Measurements from ENCODE around the gene MOB3C. TPM values are rescaled to one million over a fixed set of nuclear protein-coding genes. Genes with fewer than 3 reads are reported as not detected.
"Not testable (repeated sequence)": the region's sequence is repeated elsewhere in the genome, so short reads cannot be mapped to it uniquely, and the experiment has no call there.

The MOB3C gene
- 16.1 TPM for total RNA-seq

GRCh38 chr1:46616277-46617107 lies at the start of gene MOB3C:
MOB3C (minus strand) TSS chr1:46616811; CDS start chr1:46613321, 3,490 bp downstream.
- Histone ChIP-seq H3K27ac (peak within 1 kb of the TSS; percentile 89 to 90), H3K36me3 (no peaks in the 10 kb centered on the region), H3K9me3 (no peaks in the 10 kb centered on the region), H3K4me3 (peak within 1 kb of the TSS; percentile 75 to 94), H3K4me1 (peaks cover 32 to 44% of the 10 kb centered on the region in 2 donors), H3K27me3 (no peaks in the 10 kb centered on the region)
- intact Hi-C loops (cut with DNase I), result loop anchor here (1.0 to 10.0 kb wide), 5 partner anchors 12 to 718 kb away; partner anchors contain the start of genes ATPAF1, CMPK1, EFCAB14 and LRRC41
- no peak for TF ChIP-seq CTCF (IDR thresholded peaks at IDR 0.05)
- DNase-seq (ENCODE audit: low spot score in 2 of 2), result peak; percentile 80 to 96

- no peak for TF ChIP-seq CTCF (IDR thresholded peaks at IDR 0.05)
- no peaks in the 10 kb centered on the region for H3K27me3 ChIP-seq
- peaks cover 14 to 20% of the 10 kb centered on the region in 2 donors for H3K36me3 ChIP-seq
- H3K9me3 ChIP-seq, result no peaks in the 10 kb centered on the region
- H3K4me1 ChIP-seq, result peaks cover 11 to 19% of the 10 kb centered on the region in 2 donors
- H3K4me3 ChIP-seq, result no peak overlapping the region
- DNase-seq (ENCODE audit: low spot score in 2 of 2), result no peak
- no peak overlapping the region for H3K27ac ChIP-seq
- intact Hi-C loops (cut with DNase I), result loop anchor here (5.0 kb wide), 1 partner anchor 364 kb away; the partner anchor contains the start of genes LRRC41 and UQCRH
These were observed 49.4 kb upstream of the MOB3C start for GRCh38 chr1:46665983-46666382.

- H3K27me3 ChIP-seq; H3K9me3 ChIP-seq; H3K4me3 ChIP-seq; DNase-seq (ENCODE audit: low spot score in 2 of 2); H3K27ac ChIP-seq; intact Hi-C loops (cut with DNase I): not testable (repeated sequence)
- peaks cover 11 to 19% of the 10 kb centered on the region in 2 donors for H3K4me1 ChIP-seq
- peaks cover 26 to 28% of the 10 kb centered on the region in 2 donors for H3K36me3 ChIP-seq
These were observed 46.3 kb upstream of the MOB3C start for GRCh38 chr1:46662919-46663318.

- DNase-seq (ENCODE audit: low spot score in 2 of 2); H3K27ac ChIP-seq; intact Hi-C loops (cut with DNase I); H3K4me1 ChIP-seq; H3K27me3 ChIP-seq; H3K9me3 ChIP-seq; H3K4me3 ChIP-seq: not testable (repeated sequence)
- H3K36me3 ChIP-seq, result peaks cover 37 to 52% of the 10 kb centered on the region in 2 donors
These were observed 43.5 kb upstream of the MOB3C start for GRCh38 chr1:46660116-46660515.

- no peak for DNase-seq (ENCODE audit: low spot score in 2 of 2)
- peaks cover 35 to 56% of the 10 kb centered on the region in 2 donors for H3K36me3 ChIP-seq
- TF ChIP-seq CTCF (IDR thresholded peaks at IDR 0.05), result no peak
- intact Hi-C loops (cut with DNase I), result no loop called here
- H3K9me3 ChIP-seq, result no peaks in the 10 kb centered on the region
- no peak overlapping the region for H3K27ac ChIP-seq
- no peak overlapping the region for H3K4me3 ChIP-seq
- no peaks in the 10 kb centered on the region for H3K27me3 ChIP-seq
- H3K4me1 ChIP-seq, result no peaks in the 10 kb centered on the region
These were observed 42.8 kb upstream of the MOB3C start for GRCh38 chr1:46659307-46659870.

- DNase-seq (ENCODE audit: low spot score in 2 of 2), result no peak
- Histone ChIP-seq H3K27me3 (no peaks in the 10 kb centered on the region), H3K4me1 (no peaks in the 10 kb centered on the region), H3K9me3 (no peaks in the 10 kb centered on the region), H3K4me3 (no peak overlapping the region), H3K27ac (no peak overlapping the region), H3K36me3 (peaks cover 26 to 53% of the 10 kb centered on the region in 2 donors)
- intact Hi-C loops (cut with DNase I), result no loop called here
- TF ChIP-seq CTCF (IDR thresholded peaks at IDR 0.05), result no peak
These were observed 41.2 kb upstream of the MOB3C start for GRCh38 chr1:46657775-46658174.

Data from ascending aorta (tissue), 2 donors.